Liver (tissue), 9 donors: ENCODE measurements around the gene PUSL1. TPM values are rescaled to one million over a fixed set of nuclear protein-coding genes. Genes with fewer than 3 reads are reported as not detected.

Experiments
- DNase-seq: peaks from one replicate; pipeline ENCODE4 v3.0.0-alpha.2; 2017; ENCODE audit warnings: low spot score
- H3K27ac ChIP-seq, 2 donors: one replicate each; pipeline ENCODE4 v1.7.0; 2013; ENCODE audit warnings: inconsistent platforms in 2 of 2, low read length in 2 of 2, control low read depth in 1 of 2, low read depth in 1 of 2, mild to moderate bottlenecking in 1 of 2
- H3K27me3 ChIP-seq, 4 donors: one replicate each; pipeline versions ENCODE4 v1.6.1 to v1.7.0; 2013; ENCODE audit warnings: low read length in 3 of 4, inconsistent platforms in 1 of 4, mild to moderate bottlenecking in 1 of 4, moderate library complexity in 1 of 4; ENCODE audit not compliant: control insufficient read depth in 4 of 4, insufficient read depth in 4 of 4
- H3K36me3 ChIP-seq, 4 donors: one replicate each; pipeline versions ENCODE4 v1.6.1 to v1.7.0; 2013; ENCODE audit warnings: low read length in 3 of 4, mild to moderate bottlenecking in 3 of 4, low read depth in 1 of 4, moderate library complexity in 1 of 4; ENCODE audit not compliant: control insufficient read depth in 4 of 4, insufficient read depth in 3 of 4
- H3K4me1 ChIP-seq, 4 donors: one replicate each; pipeline versions ENCODE4 v1.6.1 to v1.7.0; 2013; ENCODE audit warnings: low read length in 3 of 4, mild to moderate bottlenecking in 3 of 4, moderate library complexity in 1 of 4; ENCODE audit not compliant: control insufficient read depth in 4 of 4, insufficient read depth in 4 of 4
- H3K4me3 ChIP-seq, 3 donors: one replicate each; pipeline versions ENCODE4 v1.6.1 to v1.7.0; 2013; ENCODE audit warnings: low read length in 3 of 3, control low read depth in 1 of 3, low read depth in 1 of 3, mild to moderate bottlenecking in 1 of 3
- H3K9ac ChIP-seq, 2 donors: one replicate each; pipeline ENCODE4 v1.7.0; 2013; ENCODE audit warnings: low read length in 2 of 2, mild to moderate bottlenecking in 2 of 2, moderate library complexity in 2 of 2, control low read depth in 1 of 2, low read depth in 1 of 2
- H3K9me3 ChIP-seq, 4 donors: one replicate each; pipeline versions ENCODE4 v1.6.1 to v1.7.0; 2013; ENCODE audit warnings: low read length in 3 of 4; ENCODE audit not compliant: control insufficient read depth in 4 of 4
- ATF3 ChIP-seq: IDR thresholded peaks from 2 replicates; pipeline ENCODE4 v1.6.1; 2016; ENCODE audit warnings: antibody characterized with exemption
- CTCF ChIP-seq: fragments of 150-350 bp; IDR thresholded peaks from 2 replicates; pipeline ENCODE4 v1.5.1; 2017; ENCODE audit warnings: improper control_type of control experiment, low read depth, low read length; ENCODE audit not compliant: missing input control
- EGR1 ChIP-seq, 2 donors: IDR thresholded peaks; 2 replicates each; pipeline ENCODE4 v1.6.1; 2016 to 2018; ENCODE audit warnings: antibody characterized with exemption in 2 of 2, low read depth in 2 of 2
- FOXA1 ChIP-seq: IDR thresholded peaks from 2 replicates; pipeline ENCODE4 v1.6.1; 2016; ENCODE audit warnings: antibody characterized with exemption
- FOXA2 ChIP-seq: IDR thresholded peaks from 2 replicates; pipeline ENCODE4 v1.6.1; 2016; ENCODE audit warnings: antibody characterized with exemption
- GABPA ChIP-seq, 2 donors: IDR thresholded peaks in 1 of 2; conservative IDR thresholded peaks in 1 of 2; 2 replicates each; pipeline ENCODE4 v1.6.1; 2016; ENCODE audit warnings: antibody characterized with exemption in 2 of 2, mild to moderate bottlenecking in 1 of 2, moderate library complexity in 1 of 2
- HNF4A ChIP-seq, 2 donors: conservative IDR thresholded peaks; 2 replicates each; pipeline ENCODE4 v1.6.1; 2016; ENCODE audit warnings: antibody characterized with exemption in 2 of 2, mild to moderate bottlenecking in 2 of 2
- HNF4G ChIP-seq: IDR thresholded peaks from 2 replicates; pipeline ENCODE4 v1.6.1; 2016; ENCODE audit warnings: antibody characterized with exemption
- JUND ChIP-seq, 2 donors: IDR thresholded peaks; 2 replicates each; pipeline ENCODE4 v1.6.1; 2016; ENCODE audit warnings: antibody characterized with exemption in 2 of 2
- NR2F2 ChIP-seq: IDR thresholded peaks from 2 replicates; pipeline ENCODE4 v1.6.1; 2016; ENCODE audit warnings: antibody characterized with exemption
- RAD21 ChIP-seq, 2 donors: IDR thresholded peaks; 2 replicates each; pipeline ENCODE4 v1.6.1; 2016; ENCODE audit warnings: antibody characterized with exemption in 2 of 2, mild to moderate bottlenecking in 2 of 2
- REST ChIP-seq: IDR thresholded peaks from 2 replicates; pipeline ENCODE4 v1.6.1; 2016; ENCODE audit warnings: antibody characterized with exemption, mild to moderate bottlenecking
- RXRA ChIP-seq, 2 donors: IDR thresholded peaks; 2 replicates each; pipeline ENCODE4 v1.6.1; 2017 to 2018; ENCODE audit warnings: antibody characterized with exemption in 2 of 2, mild to moderate bottlenecking in 1 of 2
- SP1 ChIP-seq: IDR thresholded peaks from 2 replicates; pipeline ENCODE4 v1.6.1; 2018; ENCODE audit warnings: antibody characterized with exemption, mild to moderate bottlenecking
- TAF1 ChIP-seq: conservative IDR thresholded peaks from 2 replicates; pipeline ENCODE4 v1.6.1; 2016; ENCODE audit warnings: antibody characterized with exemption, mild to moderate bottlenecking
- YY1 ChIP-seq: IDR thresholded peaks from 2 replicates; pipeline ENCODE4 v1.6.1; 2016; ENCODE audit warnings: antibody characterized with exemption, mild to moderate bottlenecking
- ZBTB33 ChIP-seq: IDR thresholded peaks from 2 replicates; pipeline ENCODE4 v1.6.1; 2016; ENCODE audit warnings: antibody characterized with exemption
- WGBS: extraction: QIAGEN DNeasy Blood & Tissue Kit; methylation state at CpG from one replicate; pipeline ENCODE4 v1.1.7; 2013; 5-methylcytosine and 5-hydroxymethylcytosine counted together
- polyA plus RNA-seq, 2 donors: library from polyadenylated mRNA; stranded (reverse) in 1 of 2; unstranded in 1 of 2; fragments of 200-250 nt in 1 of 2; fragments of >200 nt in 1 of 2; fragmentation: Nextera tagmentation in 1 of 2; extraction: Ambion mirVana in 1 of 2; gene quantifications; one replicate each; pipeline versions ENCODE4 v1.2.1 to v1.2.3, GENCODE V29; 2013 to 2015
- total RNA-seq, 2 donors: library from RNA; depleted of rRNA; stranded (reverse); fragments of >200 nt; gene quantifications; one replicate each; pipeline ENCODE4 v1.2.3, GENCODE V29; 2014
- TF ChIP-seq, protein P1 (sequence below): IDR thresholded peaks from 2 replicates; pipeline ENCODE4 v1.6.1; 2016; ENCODE audit warnings: antibody characterized with exemption
- donor health status: healthy.
- donor health status: healthy.
- donor health status: healthy.
- donor health status: healthy.
- donor health status: healthy.

PUSL1 gene
- total and polyA plus RNA-seq, 4 donors, result 9.3 to 14.9 (median 10.3) TPM

- 90% methylated on average over 23 of the region's 23 CpGs for WGBS
- TF ChIP-seq, protein P1, sequence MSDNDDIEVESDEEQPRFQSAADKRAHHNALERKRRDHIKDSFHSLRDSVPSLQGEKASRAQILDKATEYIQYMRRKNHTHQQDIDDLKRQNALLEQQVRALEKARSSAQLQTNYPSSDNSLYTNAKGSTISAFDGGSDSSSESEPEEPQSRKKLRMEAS, result no peak
- TF ChIP-seq FOXA1 (no peak), HNF4G (no peak), RAD21 (IDR thresholded peaks at IDR 0.05) (no peak), ZBTB33 (no peak), YY1 (no peak), GABPA (IDR thresholded peaks at IDR 0.05 in 1 of 2, conservative IDR thresholded peaks at IDR 0.05 in 1 of 2) (no peak), REST (no peak), HNF4A (conservative IDR thresholded peaks at IDR 0.05) (no peak), EGR1 (IDR thresholded peaks at IDR 0.05; ENCODE audit: low read depth in 2 of 2) (no peak), NR2F2 (no peak), FOXA2 (no peak), TAF1 (no peak), ATF3 (no peak), SP1 (no peak), CTCF (no peak), RXRA (IDR thresholded peaks at IDR 0.05) (no peak), JUND (IDR thresholded peaks at IDR 0.05) (no peak)
- Histone ChIP-seq H3K36me3 (peaks cover 2 to 7% (median 3%) of the 10 kb centered on the region in 4 donors), H3K4me1 (peaks cover 6 to 29% (median 19%) of the 10 kb centered on the region in 4 donors), H3K27me3 (no peaks in the 10 kb centered on the region), H3K9me3 (no peaks in the 10 kb centered on the region), H3K9ac (no peak overlapping the region), H3K4me3 (no peak overlapping the region), H3K27ac (no peak overlapping the region)
- DNase-seq, result no peak
Observed at GRCh38 chr1:1320666-1321448, 12.5 kb downstream of the PUSL1 start.
